ENCODE measurements around the gene APC. TPM values are rescaled to one million over a fixed set of nuclear protein-coding genes. Genes with fewer than 3 reads are reported as not detected.

The APC gene
- total and polyA plus RNA-seq, 3 donors from 2014 or later: 7.1 to 58.8 (median 39.4) TPM

DNA sequence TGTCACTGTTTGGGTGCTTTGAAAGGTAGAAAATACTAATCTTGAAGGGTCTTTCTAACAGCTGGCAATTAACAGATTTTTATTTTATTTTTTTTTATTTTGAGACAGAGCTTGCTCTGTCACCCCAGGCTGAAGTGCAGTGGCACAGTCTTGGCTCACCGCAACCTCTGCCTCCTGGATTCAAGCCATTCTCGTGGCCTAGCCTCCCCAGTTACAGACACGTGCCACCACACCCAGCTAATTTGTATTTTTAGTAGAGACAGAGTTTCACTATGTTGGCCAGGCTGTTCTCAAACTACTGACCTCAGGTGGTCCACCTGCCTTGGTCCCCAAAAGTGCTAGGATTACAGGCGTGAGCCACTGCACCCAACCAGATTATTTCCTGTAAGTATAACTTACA is 12.8 kb upstream of the APC start:
- no peak for DNase-seq
- H3K4me1 ChIP-seq: no peaks in the 10 kb centered on the region
- H3K27me3 ChIP-seq: no peaks in the 10 kb centered on the region
- H3K9me3 ChIP-seq: no peaks in the 10 kb centered on the region
- no peak overlapping the region for H3K27ac ChIP-seq
- 85 to 91% methylated on average over 4 of the region's 4 CpGs for WGBS, 2 donors
- intact Hi-C loops (cut with DNase I; ENCODE audit: low total_unique reads): no loop called here
- H3K4me3 ChIP-seq: no peak overlapping the region
- no peaks in the 10 kb centered on the region for H3K36me3 ChIP-seq (ENCODE audit: low read depth, missing control alignments)
- TF ChIP-seq CTCF (IDR thresholded peaks at IDR 0.05) (no peak), POLR2A (IDR thresholded peaks at IDR 0.05) (no peak)

- Histone ChIP-seq H3K36me3 (ENCODE audit: low read depth, missing control alignments) (no peaks in the 10 kb centered on the region), H3K27me3 (no peaks in the 10 kb centered on the region), H3K9me3 (no peaks in the 10 kb centered on the region), H3K4me1 (no peaks in the 10 kb centered on the region), H3K27ac (no peak overlapping the region), H3K4me3 (no peak overlapping the region)
- DNase-seq: no peak
- 96 to 97% methylated on average over 1 of the region's 1 CpG for WGBS, 2 donors
- TF ChIP-seq POLR2A (IDR thresholded peaks at IDR 0.05) (no peak), CTCF (IDR thresholded peaks at IDR 0.05) (no peak)
- intact Hi-C loops (cut with DNase I; ENCODE audit: low total_unique reads): no loop called here
Measured at GRCh38 chr5:112729630-112730029, 8.1 kb upstream of the APC start.

- H3K9me3 ChIP-seq: no peaks in the 10 kb centered on the region
- no peak overlapping the region for H3K27ac ChIP-seq
- no peak for TF ChIP-seq CTCF (IDR thresholded peaks at IDR 0.05)
- no peak for DNase-seq
- WGBS, 2 donors: 84 to 85% methylated on average over 5 of the region's 5 CpGs
- intact Hi-C loops (cut with DNase I; ENCODE audit: low total_unique reads): no loop called here
- H3K27me3 ChIP-seq: no peaks in the 10 kb centered on the region
- no peak overlapping the region for H3K4me3 ChIP-seq
- no peaks in the 10 kb centered on the region for H3K4me1 ChIP-seq
- H3K36me3 ChIP-seq (ENCODE audit: low read depth, missing control alignments): no peaks in the 10 kb centered on the region
Measured at GRCh38 chr5:112732131-112732530, 5.6 kb upstream of the APC start.

DNA sequence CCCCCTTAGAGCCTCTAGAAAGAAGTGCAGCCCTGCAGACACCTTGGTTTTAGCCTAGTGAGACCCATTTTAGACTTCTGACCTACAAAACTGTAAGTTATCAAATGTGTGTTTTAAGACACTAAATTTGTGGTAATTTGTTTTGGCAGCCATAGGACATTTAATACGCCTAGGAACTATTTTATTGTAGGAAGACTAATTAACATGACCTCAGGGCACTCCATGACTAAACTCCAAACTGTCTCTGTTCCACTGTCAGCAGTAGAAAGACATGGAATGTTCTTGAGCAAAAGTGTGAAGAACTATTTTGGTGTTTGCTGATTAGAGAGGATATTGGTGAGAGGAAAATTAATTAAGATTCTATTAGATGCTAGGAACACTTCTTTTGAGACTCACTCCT is 4.1 kb upstream of the APC start:
- H3K9me3 ChIP-seq: no peaks in the 10 kb centered on the region
- intact Hi-C loops (cut with DNase I; ENCODE audit: low total_unique reads): no loop called here
- no peak overlapping the region for H3K27ac ChIP-seq
- no peak for DNase-seq
- H3K36me3 ChIP-seq (ENCODE audit: low read depth, missing control alignments): no peaks in the 10 kb centered on the region
- H3K4me1 ChIP-seq: peaks cover 5% of the 10 kb centered on the region
- H3K27me3 ChIP-seq: no peaks in the 10 kb centered on the region
- TF ChIP-seq POLR2A (IDR thresholded peaks at IDR 0.05) (no peak), CTCF (IDR thresholded peaks at IDR 0.05) (no peak)
- no peak overlapping the region for H3K4me3 ChIP-seq
- WGBS, 2 donors: 90 to 95% methylated on average over 1 of the region's 1 CpG

DNA sequence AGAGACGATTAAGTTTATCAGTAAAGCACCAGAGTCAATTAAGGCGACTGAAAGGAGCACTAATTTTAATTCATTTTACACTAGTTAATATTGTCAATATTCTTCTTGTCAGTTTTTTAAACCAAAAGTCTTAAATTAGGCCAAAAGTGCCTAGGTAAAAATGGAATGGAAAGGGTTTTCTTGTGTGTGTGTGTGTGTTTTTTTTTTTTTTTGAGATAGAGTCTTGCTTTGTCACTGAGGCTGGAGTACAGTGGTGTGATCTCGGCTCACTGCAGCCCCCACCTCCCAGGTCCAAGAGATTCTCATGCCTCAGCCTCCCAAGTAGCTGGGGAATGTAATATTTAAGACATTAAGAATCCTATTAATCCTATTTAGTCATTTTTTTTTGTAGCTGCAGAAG is 3.1 kb upstream of the APC start:
- Histone ChIP-seq H3K27me3 (no peaks in the 10 kb centered on the region), H3K36me3 (ENCODE audit: low read depth, missing control alignments) (no peaks in the 10 kb centered on the region), H3K27ac (no peak overlapping the region), H3K9me3 (no peaks in the 10 kb centered on the region), H3K4me3 (no peak overlapping the region), H3K4me1 (peaks cover 12% of the 10 kb centered on the region)
- no peak for DNase-seq
- 90 to 95% methylated on average over 3 of the region's 3 CpGs for WGBS, 2 donors
- TF ChIP-seq POLR2A (IDR thresholded peaks at IDR 0.05): no peak
- TF ChIP-seq CTCF (IDR thresholded peaks at IDR 0.05): no peak
- intact Hi-C loops (cut with DNase I; ENCODE audit: low total_unique reads): no loop called here

All from testis (tissue), 3 donors.